NCI-H1930 (cell line): ENCODE measurements around the gene PRR5L.

Source experiments
- DNase-seq, 2 experiments: peaks; one replicate each; lab custom pipeline; 2025; lab: John Stamatoyannopoulos, UW

Gene PRR5L

DNA sequence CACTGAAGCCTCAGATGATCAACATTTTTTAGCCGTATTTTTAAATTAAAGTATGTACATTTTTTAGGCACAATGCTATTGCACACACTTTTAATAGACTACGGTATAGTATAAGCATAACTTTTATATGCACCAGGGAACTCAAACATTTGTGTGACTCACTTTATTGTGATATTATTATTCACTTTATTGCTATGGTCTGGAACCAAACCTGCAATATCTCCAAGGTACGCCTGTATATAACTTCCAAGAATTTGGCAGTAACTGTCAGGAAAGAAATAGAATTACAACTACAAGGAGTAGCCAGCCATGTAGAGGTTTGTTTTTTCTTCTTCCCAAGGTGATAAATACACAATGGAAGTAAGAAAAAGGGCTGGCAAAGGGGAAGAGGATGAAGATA is 62.3 kb downstream of the PRR5L start:
- no peak for DNase-seq

DNA sequence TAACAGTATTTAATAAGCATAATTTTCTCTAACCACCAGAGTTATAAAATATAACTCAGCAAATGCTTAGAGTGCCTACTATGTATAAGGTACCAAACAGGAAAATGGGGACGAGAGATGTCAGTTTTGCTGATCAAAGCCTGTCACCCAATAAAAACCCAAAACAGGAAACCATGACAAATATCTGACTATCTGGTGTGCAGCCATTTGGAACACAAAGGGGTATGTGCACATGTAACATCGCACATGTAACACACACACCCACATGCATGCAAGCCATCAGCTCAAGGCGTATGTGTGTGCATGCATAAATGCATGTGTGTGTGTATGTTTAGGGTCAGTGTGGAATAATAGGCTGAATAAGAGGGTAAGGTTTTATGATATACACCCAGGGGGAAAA is 64.2 kb downstream of the PRR5L start:
- DNase-seq: no peak

GRCh38 chr11:36360826-36361415 is 64.8 kb downstream of the PRR5L start:
- no peak for DNase-seq

DNA sequence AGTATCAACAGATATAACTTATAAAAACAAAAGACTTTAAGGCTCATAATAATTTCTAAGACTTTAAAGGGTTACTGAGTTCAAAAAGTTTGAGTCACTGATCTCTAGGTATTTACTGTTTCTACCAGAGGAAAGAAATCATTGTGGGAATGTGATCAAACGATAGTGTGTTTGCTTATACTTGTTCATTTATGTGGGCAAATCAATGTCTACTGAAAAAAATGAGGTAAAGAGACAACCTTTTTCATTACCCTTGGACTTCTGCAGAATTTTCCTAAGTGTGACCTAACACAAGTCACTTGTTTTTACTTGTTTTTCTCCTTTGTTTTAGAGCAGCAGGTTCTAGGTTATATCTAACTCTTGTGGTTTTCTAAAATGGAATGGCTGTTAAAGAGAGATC is 65.4 kb downstream of the PRR5L start:
- no peak for DNase-seq

DNA sequence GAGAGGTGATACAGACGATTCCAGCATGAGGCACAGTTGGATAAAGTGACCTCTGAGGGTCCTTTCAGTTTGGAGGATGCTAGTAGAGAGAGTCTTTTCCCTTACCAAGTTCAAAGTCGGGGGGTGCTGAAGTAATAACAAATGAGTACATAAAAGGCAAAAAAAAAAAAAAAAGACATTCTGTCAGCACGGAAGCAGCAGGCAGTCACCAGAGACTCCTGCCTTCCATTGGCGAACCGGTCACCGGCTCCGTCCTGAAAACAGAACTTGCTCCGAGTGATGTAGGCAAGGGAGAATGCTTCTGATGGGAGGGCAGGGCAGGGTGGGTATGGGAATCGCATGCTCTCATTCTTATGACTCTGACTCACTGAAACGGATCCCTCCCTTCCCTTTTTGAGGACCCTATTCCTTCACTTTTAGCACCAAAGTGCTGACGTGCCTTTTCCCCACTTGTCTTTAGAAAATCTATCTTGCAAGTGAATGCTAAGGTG is 65.9 kb downstream of the PRR5L start:
- no peak for DNase-seq

DNA sequence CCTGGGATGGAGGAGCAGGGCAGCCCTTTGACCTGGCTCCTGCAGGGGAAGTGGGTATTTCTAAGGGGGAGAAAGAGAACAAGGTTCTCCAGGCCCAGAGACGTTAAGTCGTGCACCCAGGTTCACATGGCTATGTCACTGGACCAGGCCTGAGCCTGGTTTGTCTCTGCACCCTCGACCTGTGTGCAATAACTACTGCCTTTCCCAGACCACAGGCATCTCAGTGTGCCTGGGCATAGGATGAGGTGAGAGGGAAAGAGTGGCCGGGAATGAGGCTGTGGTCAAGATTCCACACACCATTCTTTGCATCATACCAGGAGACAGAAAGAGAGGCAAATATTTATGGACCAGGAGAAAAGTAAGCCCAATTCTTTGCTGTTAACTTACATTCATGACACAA is 66.8 kb downstream of the PRR5L start:
- no peak for DNase-seq

- no peak for DNase-seq
Observed at GRCh38 chr11:36363361-36364268, 67.5 kb downstream of the PRR5L start.

DNA sequence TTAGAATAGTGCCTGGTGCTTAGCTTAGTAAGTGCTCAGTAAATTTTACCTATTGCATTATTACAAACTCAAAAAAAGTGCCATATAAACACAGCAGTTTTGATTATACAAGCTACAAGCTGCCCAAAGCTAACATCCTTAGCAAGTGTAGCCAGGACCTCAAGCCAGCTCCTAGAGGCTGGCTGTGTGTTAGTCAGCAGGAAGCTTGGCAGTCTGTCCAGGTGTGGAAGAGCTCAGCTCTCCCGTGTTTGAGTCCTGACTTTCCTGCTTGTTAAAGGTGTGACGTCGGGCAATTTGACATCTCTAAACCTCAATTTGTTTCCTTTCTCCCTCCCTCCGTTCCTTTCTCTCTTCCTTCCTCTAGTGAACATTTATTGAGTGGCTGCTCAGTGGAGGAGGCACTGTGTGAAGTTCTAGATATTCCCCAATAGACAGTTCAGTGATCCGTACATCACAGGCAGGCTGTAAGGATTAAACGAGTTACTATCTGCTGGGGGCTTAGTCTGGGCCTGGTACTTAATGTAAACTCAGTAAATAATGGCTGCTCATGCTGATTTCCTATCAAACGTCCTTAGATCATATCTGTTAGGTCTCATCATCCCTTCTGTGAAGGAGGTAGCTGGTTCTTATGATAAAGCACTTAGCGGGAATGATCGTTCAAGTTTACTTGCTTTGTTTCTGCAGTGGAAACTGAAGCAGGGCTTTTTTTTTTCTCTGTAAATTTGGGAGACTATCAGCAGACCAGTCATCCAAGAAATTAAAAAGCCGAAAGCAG is 68.7 kb downstream of the PRR5L start:
- no peak for DNase-seq

- DNase-seq: no peak
Observed at GRCh38 chr11:36365907-36366306, 69.8 kb downstream of the PRR5L start.

DNA sequence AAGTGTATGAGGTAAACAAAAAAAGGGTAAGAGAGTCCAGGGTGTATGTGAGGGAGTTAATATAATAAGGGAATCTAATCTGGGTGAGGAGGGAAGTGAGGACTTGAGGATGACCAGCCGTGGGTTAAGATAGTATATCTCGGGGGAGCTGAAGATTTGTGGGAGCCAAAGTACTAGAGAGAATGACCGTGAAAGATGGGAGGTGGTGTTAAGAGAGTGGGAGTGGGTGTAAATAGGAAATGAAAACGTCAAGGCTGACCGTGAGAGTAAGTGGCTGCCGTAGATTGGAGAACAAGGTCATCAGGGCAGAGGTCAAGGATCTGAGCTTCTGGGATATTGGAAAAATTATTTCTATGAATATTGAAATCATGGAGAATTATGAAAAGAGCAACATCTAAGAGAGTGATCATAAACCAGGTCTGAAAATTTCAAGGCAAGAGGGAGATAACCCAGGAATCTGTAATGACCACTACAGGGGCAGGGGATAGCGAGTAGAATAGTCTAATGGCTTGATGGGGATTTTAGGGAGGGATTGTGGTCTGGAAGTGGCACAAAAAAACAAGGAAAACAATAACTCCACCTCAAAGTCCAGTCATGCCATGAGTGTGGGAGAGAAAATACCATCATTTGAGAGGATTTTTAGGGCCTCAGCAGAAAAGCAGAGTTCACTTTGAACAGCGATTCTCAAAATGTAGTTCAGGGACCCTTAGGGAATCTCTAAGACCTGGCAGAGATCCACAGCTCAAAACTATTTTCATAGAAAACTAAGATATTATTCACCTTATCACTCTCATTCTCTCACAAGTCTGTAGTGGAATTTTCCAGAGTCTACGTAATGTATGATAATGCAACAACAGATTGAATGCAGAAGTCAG is 72.0 kb downstream of the PRR5L start:
- DNase-seq: no peak

GRCh38 chr11:36371181-36371580 is 75.1 kb downstream of the PRR5L start:
- DNase-seq: no peak

DNA sequence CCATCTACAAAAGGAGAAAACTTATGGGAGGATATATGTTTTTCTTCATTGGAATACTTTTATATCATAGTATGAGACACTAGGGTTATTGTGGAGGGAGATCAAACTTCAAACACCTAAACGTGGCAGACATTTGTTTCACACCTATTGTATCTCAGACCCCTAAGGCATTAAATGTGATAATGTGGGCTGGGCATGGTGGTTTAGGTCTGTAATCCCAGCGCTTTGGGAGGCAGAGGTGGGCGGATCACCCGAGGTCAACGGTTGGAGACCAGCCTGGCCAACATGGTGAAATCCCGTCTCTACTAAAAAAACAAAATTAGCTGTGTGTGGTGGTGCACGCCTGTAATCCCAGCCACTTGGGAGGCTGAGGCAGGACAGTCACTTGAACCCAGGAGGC is 75.5 kb downstream of the PRR5L start:
- no peak for DNase-seq

GRCh38 chr11:36372101-36372771 is 76.1 kb downstream of the PRR5L start:
- no peak for DNase-seq

- no peak for DNase-seq
Observed at GRCh38 chr11:36373016-36374010, 77.2 kb downstream of the PRR5L start.

GRCh38 chr11:36374726-36375125 is 78.6 kb downstream of the PRR5L start:
- DNase-seq: no peak

- no peak for DNase-seq
Observed at GRCh38 chr11:36375353-36376008, 79.4 kb downstream of the PRR5L start.

GRCh38 chr11:36376009-36376887 is 80.2 kb downstream of the PRR5L start:
- no peak for DNase-seq
